Thymus (tissue), 11 donors: ENCODE results near the gene UBA7. TPM values are rescaled to one million over a fixed set of nuclear protein-coding genes. Genes with fewer than 3 reads are reported as not detected.

ENCODE experiments used
- DNase-seq, 9 donors: peaks; one replicate each; pipeline ENCODE4 v3.0.0-alpha.2; 2013; ENCODE audit warnings: low spot score in 9 of 9, low read depth in 6 of 9, missing footprints in 1 of 9
- H3K27ac ChIP-seq, 2 donors: one replicate each; pipeline ENCODE4 v1.5.1; 2013; ENCODE audit warnings: control low read depth in 1 of 2, low read depth in 1 of 2, low read length in 1 of 2, mild to moderate bottlenecking in 1 of 2, moderate library complexity in 1 of 2
- H3K27me3 ChIP-seq, 2 donors: one replicate each; pipeline ENCODE4 v1.5.1; 2013; ENCODE audit warnings: low read length in 1 of 2; ENCODE audit not compliant: control insufficient read depth in 2 of 2, insufficient read depth in 1 of 2
- H3K36me3 ChIP-seq, 2 donors: one replicate each; pipeline ENCODE4 v1.5.1; 2013; ENCODE audit warnings: low read length in 1 of 2, mild to moderate bottlenecking in 1 of 2, moderate library complexity in 1 of 2; ENCODE audit not compliant: control insufficient read depth in 2 of 2, insufficient read depth in 2 of 2
- H3K4me1 ChIP-seq, 2 donors: one replicate each; pipeline ENCODE4 v1.5.1; 2013; ENCODE audit warnings: low read length in 2 of 2; ENCODE audit not compliant: control insufficient read depth in 2 of 2, insufficient read depth in 2 of 2
- H3K4me3 ChIP-seq, 2 donors: one replicate each; pipeline ENCODE4 v1.5.1; 2013; ENCODE audit warnings: low read length in 2 of 2, control low read depth in 1 of 2, mild to moderate bottlenecking in 1 of 2
- H3K9me3 ChIP-seq, 2 donors: one replicate each; pipeline ENCODE4 v1.5.1; 2013; ENCODE audit warnings: low read length in 1 of 2, mild to moderate bottlenecking in 1 of 2; ENCODE audit not compliant: control insufficient read depth in 2 of 2, insufficient read depth in 1 of 2
- WGBS: extraction: QIAGEN DNeasy Blood & Tissue Kit; methylation state at CpG from one replicate; pipeline ENCODE4 v1.1.7; 2013; 5-methylcytosine and 5-hydroxymethylcytosine counted together
- polyA plus RNA-seq: library from polyadenylated mRNA; stranded (reverse); fragments of 200-250 nt; gene quantifications from one replicate; pipeline ENCODE4 v1.2.3, GENCODE V29; 2013
- total RNA-seq: library from RNA; stranded (reverse); fragments of 120-200 nt; gene quantifications from one replicate; pipeline ENCODE4 v1.2.4, GENCODE V29; 2013
- donor health status: healthy.

The UBA7 gene
- total and polyA plus RNA-seq, 2 donors = 56.8 to 85.7 TPM

GRCh38 chr3:49759226-49759625, 54.5 kb downstream of the UBA7 start:
- no peak overlapping the region for H3K4me3 ChIP-seq
- no peak overlapping the region for H3K27ac ChIP-seq
- 90% methylated on average over 1 of the region's 1 CpG for WGBS
- H3K36me3 ChIP-seq = peaks cover 0 to 5% of the 10 kb centered on the region in 2 donors
- DNase-seq = no peak
- H3K4me1 ChIP-seq = no peaks in the 10 kb centered on the region
- no peaks in the 10 kb centered on the region for H3K27me3 ChIP-seq
- H3K9me3 ChIP-seq = no peaks in the 10 kb centered on the region

- WGBS = 92% methylated on average over 2 of the region's 2 CpGs
- H3K9me3 ChIP-seq = no peaks in the 10 kb centered on the region
- peaks cover 0 to 5% of the 10 kb centered on the region in 2 donors for H3K36me3 ChIP-seq
- no peak overlapping the region for H3K27ac ChIP-seq
- H3K27me3 ChIP-seq = no peaks in the 10 kb centered on the region
- H3K4me1 ChIP-seq = no peaks in the 10 kb centered on the region
- DNase-seq = no peak
- H3K4me3 ChIP-seq = no peak overlapping the region
Observed at GRCh38 chr3:49757197-49757596, 56.6 kb downstream of the UBA7 start.

- Histone ChIP-seq H3K36me3 (peaks cover 0 to 3% of the 10 kb centered on the region in 2 donors), H3K27me3 (no peaks in the 10 kb centered on the region), H3K4me1 (no peaks in the 10 kb centered on the region), H3K4me3 (no peak overlapping the region), H3K27ac (no peak overlapping the region), H3K9me3 (no peaks in the 10 kb centered on the region)
- DNase-seq = no peak
- 98% methylated on average over 1 of the region's 1 CpG for WGBS
Observed at GRCh38 chr3:49756036-49756435, 57.7 kb downstream of the UBA7 start.

Other genes starting within 250 kb of the UBA7 start
- 90.5 TPM for gene APEH, start 139.6 kb downstream of the UBA7 start, total RNA-seq
- gene APEH, start 139.6 kb downstream of the UBA7 start, polyA plus RNA-seq = 45.8 TPM
- gene MST1, start 124.5 kb downstream of the UBA7 start, total RNA-seq = 7.0 TPM
- 90.3 TPM for gene MST1, start 124.5 kb downstream of the UBA7 start, polyA plus RNA-seq
- gene RNF123, start 124.4 kb downstream of the UBA7 start, total RNA-seq = 12.3 TPM
- 23.7 TPM for gene RNF123, start 124.4 kb downstream of the UBA7 start, polyA plus RNA-seq
- 0.19 TPM for gene AMIGO3, start 94.3 kb downstream of the UBA7 start, total RNA-seq
- 2.0 TPM for gene AMIGO3, start 94.3 kb downstream of the UBA7 start, polyA plus RNA-seq
- gene GMPPB, start 90.0 kb downstream of the UBA7 start, total RNA-seq = 17.0 TPM
- gene GMPPB, start 90.0 kb downstream of the UBA7 start, polyA plus RNA-seq = 13.2 TPM
- gene IP6K1, start 27.4 kb downstream of the UBA7 start, total RNA-seq = 12.2 TPM
- gene IP6K1, start 27.4 kb downstream of the UBA7 start, polyA plus RNA-seq = 17.2 TPM
- gene CDHR4, start 14.1 kb downstream of the UBA7 start, total RNA-seq = not detected
- gene CDHR4, start 14.1 kb downstream of the UBA7 start, polyA plus RNA-seq = 0.18 TPM
- 4.2 TPM for gene INKA1, start 10.7 kb downstream of the UBA7 start, total RNA-seq
- gene INKA1, start 10.7 kb downstream of the UBA7 start, polyA plus RNA-seq = 5.2 TPM
- gene TRAIP, start 42.6 kb upstream of the UBA7 start, total RNA-seq = 8.2 TPM
- 2.4 TPM for gene TRAIP, start 42.6 kb upstream of the UBA7 start, polyA plus RNA-seq
- 0.14 TPM for gene CAMKV, start 56.0 kb upstream of the UBA7 start, total RNA-seq
- gene CAMKV, start 56.0 kb upstream of the UBA7 start, polyA plus RNA-seq = 0.23 TPM
- 8.9 TPM for gene MST1R, start 89.9 kb upstream of the UBA7 start, total RNA-seq
- gene MST1R, start 89.9 kb upstream of the UBA7 start, polyA plus RNA-seq = 25.3 TPM
- gene MON1A, start 115.9 kb upstream of the UBA7 start, total RNA-seq = 5.9 TPM
- 6.9 TPM for gene MON1A, start 115.9 kb upstream of the UBA7 start, polyA plus RNA-seq
- gene RBM6, start 126.2 kb upstream of the UBA7 start, total RNA-seq = 59.4 TPM
- 343 TPM for gene RBM6, start 126.2 kb upstream of the UBA7 start, polyA plus RNA-seq